GM12892 (cell line): ENCODE data around the gene AKAP11.

Experiments
- POLR2A ChIP-seq: IDR thresholded peaks from 2 replicates; pipeline ENCODE4 v1.6.1; 2011; ENCODE audit warnings: low read depth, low read length, control low read depth
- TAF1 ChIP-seq: IDR thresholded peaks from 2 replicates; pipeline ENCODE4 v1.6.1; 2011; ENCODE audit warnings: low read depth, mild to moderate bottlenecking, control low read depth, low read length, borderline replicate concordance

DNA sequence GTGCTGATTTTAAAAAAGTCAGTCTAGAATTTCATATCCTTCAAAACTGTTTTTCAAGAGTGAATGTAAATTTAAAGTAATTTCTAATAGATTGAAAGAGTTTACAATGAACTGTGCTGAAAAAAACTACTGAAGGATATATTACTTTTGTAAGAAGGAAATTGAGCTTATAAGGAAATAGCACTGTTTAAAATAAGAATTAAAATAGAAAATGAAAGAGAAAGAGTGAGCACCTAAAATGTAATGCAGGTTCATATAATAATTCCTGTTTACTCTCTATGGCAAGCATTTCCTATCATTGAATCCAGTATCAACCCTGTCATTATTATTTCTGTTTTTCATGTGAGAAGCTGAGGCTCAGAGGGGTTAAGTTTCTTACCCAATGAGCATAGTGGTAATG, 57.3 kb downstream of the AKAP11 start:
- no peak for TF ChIP-seq POLR2A
- no peak for TF ChIP-seq TAF1
